ENCODE measurements around the gene MEIOSIN.
"Not testable (repeated sequence)": the region's sequence is repeated elsewhere in the genome, so short reads cannot be mapped to it uniquely, and the experiment has no call there.

Gene MEIOSIN

DNA sequence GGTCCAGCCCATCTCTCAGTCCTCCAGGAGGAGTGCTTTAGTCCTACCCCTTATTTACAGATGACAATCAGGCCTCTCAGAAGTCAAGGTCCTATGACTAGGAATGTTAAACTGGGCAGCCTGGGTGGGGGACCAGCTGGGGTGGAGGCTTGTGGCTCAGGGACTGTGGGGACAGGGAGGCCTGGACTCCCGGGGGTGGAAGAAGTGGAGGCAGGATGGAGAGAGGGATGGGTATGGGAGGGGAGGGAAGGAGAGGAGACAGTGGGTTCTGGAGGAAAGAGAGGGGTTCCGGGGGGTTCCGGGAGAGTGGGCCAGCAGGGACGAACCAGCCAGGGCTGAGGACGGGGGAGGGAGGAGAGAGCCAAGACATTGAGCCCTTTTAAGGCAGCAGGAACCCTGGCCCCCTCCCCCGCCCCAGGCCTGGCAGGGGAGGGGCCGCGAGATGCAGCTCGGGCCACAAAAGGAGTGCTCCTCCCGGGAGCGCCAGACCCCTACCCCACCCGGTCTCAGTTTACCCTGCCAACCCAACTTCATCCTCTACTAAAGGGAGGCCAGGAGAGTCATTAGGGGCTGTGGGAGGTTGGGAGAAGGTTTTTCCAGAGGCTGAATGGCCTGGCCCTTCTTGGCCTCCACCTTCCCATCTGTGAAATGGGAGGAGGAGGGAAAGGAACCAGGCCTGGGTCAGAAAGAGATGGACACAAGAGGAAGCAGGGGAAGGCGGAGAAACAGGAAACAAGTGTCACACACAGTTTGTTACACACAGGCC, 47.4 kb downstream of the MEIOSIN start:
- DNase-seq (ENCODE audit: low read depth) = no peak

- DNase-seq (ENCODE audit: low read depth) = no peak
These were observed 48.2 kb downstream of the MEIOSIN start for GRCh38 chr19:45781214-45782161.

DNA sequence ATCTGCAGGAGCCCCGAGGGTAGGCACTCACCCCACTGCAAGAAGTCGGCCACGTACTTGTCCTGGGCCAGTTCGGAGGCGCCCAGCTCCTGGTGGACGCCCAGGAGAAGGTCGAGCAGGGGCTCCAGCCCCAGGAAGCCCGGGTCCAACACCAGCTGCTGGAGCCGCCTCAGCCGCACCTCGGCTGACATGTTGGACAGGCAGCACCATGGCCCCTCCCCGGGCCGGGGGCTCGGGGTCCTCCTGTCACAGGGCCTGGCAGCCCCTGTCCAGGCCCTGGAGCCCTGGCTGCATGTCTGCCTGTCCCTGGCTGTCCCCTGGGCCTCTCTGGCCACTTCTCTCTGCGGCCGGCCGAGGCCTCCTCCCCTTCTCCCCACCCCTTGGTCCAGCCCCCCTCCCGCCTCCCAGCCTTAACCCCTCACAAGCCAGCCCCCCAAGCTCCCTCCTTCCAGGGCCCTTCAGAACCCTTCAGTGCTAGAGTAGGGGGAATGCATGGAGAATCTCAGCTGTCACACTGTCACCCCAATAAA, 49.0 kb downstream of the MEIOSIN start, which contains the start of gene DMPK:
DMPK (minus strand) TSS at position 329 of the 530 bp plus-strand sequence; CDS start at position 191, 138 bp downstream.
- peak; percentile 54 for DNase-seq (ENCODE audit: low read depth)

GRCh38 chr19:45782820-45783785, 49.9 kb downstream of the MEIOSIN start:
- DNase-seq (ENCODE audit: low read depth) = peak; percentile 86

GRCh38 chr19:45784096-45784495, 50.9 kb downstream of the MEIOSIN start:
- DNase-seq (ENCODE audit: low read depth) = no peak

- DNase-seq (ENCODE audit: low read depth) = no peak
These were observed 51.9 kb downstream of the MEIOSIN start for GRCh38 chr19:45785097-45785496.

GRCh38 chr19:45785781-45786532, 52.7 kb downstream of the MEIOSIN start:
- DNase-seq (ENCODE audit: low read depth) = no peak

- DNase-seq (ENCODE audit: low read depth) = no peak
These were observed 53.3 kb downstream of the MEIOSIN start for GRCh38 chr19:45786533-45786894.

DNA sequence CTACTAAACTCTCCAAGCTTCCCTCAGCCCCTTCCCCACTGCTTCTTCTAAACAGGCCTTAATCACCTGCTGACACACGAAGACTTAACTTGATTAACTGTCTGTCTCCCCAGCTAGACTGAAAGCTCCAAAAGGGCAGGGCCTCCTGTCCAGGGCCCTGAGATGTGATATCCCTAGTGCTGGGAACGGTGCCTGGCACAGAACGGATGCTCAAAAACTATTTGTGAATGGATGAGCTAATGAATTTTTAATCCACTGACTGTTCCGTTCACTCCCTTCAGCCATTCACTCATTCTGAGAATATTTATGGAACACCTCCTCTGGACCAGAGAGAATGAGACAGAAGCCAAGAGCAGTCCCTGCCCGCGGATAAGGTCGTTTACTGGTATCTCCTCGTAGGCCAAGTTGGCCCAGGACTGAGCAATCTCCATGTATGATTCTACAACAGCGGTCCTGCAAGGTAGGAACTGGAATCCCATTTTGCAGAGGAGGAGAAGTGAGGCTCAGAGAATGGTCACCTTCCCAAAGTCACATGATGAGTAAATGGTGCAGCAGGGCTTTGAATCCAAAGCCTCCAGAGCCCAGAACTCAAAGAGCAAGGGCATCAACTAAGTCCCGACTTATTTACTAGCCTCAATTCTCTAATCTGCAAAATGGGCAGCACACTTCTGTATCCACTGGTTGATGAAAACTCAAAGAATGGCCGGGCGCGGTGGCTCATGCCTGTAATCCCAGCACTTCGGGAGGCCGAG, 56.0 kb downstream of the MEIOSIN start:
- no peak for DNase-seq (ENCODE audit: low read depth)

DNA sequence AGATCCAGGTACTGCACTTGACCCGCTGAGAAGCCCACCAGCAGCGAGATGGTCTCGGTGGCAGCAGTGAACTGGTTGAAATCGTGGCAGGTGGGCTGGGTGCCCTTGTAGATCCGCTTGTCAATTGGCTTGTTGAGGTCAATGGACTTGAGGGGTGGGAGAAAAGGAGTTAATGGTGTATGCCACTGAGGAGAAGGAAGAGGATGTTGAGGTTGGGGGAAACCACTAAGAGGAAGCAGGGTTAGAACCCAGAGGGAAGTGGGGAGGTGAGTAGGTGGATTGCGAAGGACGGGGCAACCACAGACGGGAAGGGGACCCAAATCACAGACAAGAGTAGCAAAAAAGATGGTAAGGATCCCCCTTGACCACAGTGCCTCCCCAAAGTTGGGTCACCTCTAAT, 57.7 kb downstream of the MEIOSIN start:
- no peak for DNase-seq (ENCODE audit: low read depth)

GRCh38 chr19:45791744-45792469, 58.7 kb downstream of the MEIOSIN start:
- no peak for DNase-seq (ENCODE audit: low read depth)

- peak; percentile 98 for DNase-seq (ENCODE audit: low read depth)
These were observed 59.4 kb downstream of the MEIOSIN start, which contains the start of gene DMWD for GRCh38 chr19:45792470-45793177. DMWD (minus strand) TSS chr19:45792845; CDS start chr19:45792756, 89 bp downstream.

- no peak for DNase-seq (ENCODE audit: low read depth)
These were observed 59.9 kb downstream of the MEIOSIN start for GRCh38 chr19:45793178-45793564.

DNA sequence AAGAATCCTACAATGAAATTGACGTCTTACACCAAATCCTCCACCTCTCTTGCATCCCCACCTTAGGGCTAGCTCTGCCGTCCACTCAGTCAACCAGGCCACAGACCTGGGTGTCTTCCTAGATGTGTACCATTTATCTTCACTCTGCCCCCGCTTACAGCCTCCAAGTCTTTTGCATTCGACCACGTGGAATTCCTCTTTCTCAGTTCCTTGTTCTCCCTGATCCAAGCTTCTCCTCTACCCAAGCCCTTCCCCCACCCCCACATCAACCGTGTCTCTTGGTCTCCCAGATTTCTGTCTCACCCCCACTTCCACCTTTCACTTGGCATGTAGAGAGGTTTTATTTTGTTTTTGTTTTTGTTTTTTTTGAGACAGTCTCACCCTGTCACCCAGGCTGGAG, 60.6 kb downstream of the MEIOSIN start:
- no peak for DNase-seq (ENCODE audit: low read depth)

DNA sequence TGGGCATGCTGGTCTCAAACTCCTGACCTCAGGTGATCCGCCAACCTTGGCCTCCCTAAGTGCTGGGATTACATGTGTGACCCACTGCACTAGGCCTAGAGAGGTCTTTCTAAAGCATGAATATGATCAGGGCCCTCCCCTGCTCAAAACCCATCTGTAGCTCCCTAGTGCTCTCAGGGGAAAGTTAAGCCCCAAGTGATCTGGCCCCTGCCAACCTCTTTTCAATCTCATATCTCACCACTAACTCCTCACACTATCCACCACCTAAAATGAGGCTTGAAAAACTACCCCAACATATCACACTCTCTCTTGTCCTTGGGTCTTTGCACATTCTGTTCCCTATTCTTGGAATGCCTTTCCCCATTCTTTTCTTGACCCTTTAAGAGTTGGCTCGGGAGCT, 61.4 kb downstream of the MEIOSIN start:
- DNase-seq (ENCODE audit: low read depth) = no peak

- DNase-seq (ENCODE audit: low read depth) = peak; percentile 82
These were observed 65.8 kb downstream of the MEIOSIN start for GRCh38 chr19:45798995-45799517.

DNA sequence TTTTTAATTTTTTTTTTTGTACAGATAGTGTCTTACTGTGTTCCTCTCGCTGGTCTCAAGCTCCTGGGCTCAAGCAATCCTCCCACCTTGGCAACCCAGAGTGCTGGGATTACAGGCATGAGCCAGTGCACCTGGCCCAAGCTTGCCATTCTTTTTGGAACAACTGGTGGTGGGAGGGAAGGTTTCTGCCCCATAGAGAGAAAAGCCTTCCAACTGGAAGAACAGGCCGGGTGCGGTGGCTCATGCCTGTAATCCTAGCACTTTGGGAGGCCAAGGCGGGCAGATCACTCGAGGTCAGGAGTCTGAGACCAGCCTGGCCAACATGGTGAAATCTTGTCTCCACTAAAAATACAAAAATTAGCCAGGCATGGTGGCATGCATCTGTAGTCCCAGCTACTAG, 66.3 kb downstream of the MEIOSIN start:
- not testable (repeated sequence) for DNase-seq (ENCODE audit: low read depth)

DNA sequence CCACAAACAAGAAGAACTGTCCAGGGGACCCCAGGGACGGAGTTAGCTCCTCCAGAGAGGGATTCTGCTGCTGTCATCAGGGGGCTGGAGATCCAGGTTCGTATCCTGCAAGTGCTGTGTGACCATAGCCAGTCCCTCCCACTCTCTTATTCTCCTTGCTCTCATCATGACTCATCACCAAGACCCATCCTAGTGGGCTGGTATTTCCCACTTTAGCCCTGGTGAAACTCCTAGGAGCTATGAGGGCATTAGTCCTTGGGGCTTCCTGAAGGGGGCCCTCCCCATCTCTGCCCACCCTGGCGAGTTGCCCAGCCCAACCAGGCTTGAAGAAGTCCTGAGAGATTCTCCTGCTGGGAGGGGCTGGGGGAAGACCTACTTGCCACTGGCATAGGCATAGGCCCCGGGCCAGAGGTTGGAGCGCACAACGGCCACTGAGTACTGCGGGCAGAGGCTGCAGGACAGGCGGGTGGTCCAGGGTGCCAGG, 66.9 kb downstream of the MEIOSIN start:
- no peak for DNase-seq (ENCODE audit: low read depth)

Measured in fibroblast of gingiva (primary cell).